ENCODE data around the gene FNDC8.
A peak's percentile ranks its signal among the peaks of the same experiment; 100 is the strongest.

Gene FNDC8

DNA sequence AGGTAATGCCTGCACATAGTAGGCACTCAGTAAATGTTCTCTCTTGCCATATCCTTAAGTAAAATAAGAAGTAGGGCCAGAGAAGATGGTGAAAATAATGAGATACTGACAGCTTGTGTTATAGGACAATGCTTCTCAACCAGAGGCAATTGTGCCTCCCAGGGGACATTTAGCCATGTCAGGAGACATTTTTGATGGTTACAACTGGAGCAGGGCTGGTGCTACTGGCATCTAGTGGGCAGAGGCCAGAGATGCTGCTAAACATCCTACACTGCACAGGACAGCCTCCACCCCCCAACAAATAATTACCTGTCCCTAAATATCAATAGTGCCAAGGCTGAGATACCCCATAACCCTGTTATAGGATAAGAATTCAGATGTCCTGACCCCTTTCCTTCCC is 3.4 kb upstream of the FNDC8 start:
- TF ChIP-seq, protein P1, sequence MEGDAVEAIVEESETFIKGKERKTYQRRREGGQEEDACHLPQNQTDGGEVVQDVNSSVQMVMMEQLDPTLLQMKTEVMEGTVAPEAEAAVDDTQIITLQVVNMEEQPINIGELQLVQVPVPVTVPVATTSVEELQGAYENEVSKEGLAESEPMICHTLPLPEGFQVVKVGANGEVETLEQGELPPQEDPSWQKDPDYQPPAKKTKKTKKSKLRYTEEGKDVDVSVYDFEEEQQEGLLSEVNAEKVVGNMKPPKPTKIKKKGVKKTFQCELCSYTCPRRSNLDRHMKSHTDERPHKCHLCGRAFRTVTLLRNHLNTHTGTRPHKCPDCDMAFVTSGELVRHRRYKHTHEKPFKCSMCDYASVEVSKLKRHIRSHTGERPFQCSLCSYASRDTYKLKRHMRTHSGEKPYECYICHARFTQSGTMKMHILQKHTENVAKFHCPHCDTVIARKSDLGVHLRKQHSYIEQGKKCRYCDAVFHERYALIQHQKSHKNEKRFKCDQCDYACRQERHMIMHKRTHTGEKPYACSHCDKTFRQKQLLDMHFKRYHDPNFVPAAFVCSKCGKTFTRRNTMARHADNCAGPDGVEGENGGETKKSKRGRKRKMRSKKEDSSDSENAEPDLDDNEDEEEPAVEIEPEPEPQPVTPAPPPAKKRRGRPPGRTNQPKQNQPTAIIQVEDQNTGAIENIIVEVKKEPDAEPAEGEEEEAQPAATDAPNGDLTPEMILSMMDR (IDR thresholded peaks at IDR 0.05; ENCODE audit: extremely low read depth, missing control alignments) = no peak
- no peak for DNase-seq (ENCODE audit: low spot score)

DNA sequence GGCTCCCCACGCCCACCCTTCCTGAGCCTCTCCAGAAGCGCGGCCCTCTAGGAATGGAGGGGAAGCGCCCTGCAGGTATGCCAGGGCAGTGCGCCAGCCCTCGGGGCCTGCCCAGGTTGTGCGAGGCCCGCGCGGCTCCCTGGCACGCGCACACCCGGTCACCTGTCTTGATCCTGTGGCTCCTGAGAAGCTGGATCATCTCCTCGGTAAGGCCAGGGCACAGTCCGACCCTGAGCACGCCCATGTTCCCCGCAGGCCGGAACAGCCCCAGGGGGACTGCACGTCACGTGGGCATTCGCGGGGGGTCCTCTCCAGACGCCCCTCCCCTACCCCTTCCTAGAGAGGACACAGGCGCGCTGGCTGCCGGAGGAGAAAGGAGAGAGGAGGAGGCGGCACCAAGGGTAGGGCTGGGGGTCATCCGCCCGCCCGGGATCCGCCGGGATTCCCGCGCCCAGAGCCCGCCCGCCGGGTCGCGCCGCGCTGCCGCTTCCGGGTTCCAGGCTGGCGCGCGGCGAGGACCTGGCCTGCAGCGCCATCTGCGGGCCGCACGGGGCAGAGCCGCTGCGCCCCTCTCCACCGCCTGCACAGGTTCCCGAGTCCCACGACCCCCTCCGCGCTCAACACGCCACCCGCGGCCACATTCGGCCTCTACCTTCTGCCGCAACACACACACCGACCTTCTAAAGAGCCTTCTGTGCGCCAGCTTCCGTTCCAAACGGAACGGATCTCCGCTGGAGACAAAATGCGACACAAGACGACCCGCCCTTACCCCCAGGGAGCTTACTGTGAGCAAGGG is 1.8 kb upstream of the FNDC8 start, which contains the start of gene RAD51D:
Gene RAD51D (minus strand): TSS at position 491 of the 796 bp plus-strand sequence. CDS start 247 bp downstream, at position 244.
- DNase-seq (ENCODE audit: low spot score) = peak; percentile 94
- TF ChIP-seq, protein P1 (IDR thresholded peaks at IDR 0.05; ENCODE audit: extremely low read depth, missing control alignments) = peak; percentile 95

DNA sequence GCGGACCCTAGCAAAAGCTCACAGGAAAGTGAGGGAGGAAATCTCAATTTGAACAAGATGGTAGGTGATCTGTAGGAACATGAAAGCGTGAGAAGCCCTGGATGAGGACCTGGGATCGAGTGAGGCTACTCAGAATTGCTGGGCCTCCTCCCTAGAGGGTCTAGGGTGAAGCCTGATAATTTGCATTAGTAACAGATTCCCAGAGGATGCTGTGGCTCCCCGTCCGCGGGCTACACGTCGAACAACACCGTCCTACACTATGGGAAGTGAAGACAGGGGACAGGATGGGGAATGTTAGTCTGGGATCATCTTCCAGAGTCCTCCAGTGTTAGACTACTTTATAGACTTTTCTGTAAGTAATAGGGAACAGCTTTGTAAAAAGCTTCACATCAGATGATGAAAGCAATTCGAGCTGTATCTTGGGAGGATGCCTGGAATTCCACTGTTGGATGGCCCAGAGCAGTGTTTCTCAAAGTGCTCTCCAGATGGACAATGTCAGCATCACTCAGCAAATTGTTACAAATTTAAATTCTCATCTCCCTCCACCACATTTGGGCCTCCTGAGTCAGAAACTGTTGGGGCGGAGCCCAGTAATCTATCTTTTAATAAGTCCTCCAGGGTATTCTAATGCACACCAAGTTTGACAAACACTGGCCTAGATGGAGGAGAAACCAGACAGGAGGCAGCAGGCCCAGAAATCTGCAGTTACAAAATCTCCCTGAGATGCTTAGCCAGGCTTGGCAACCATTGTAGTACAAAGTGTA is 6.5 kb downstream of the FNDC8 start:
- TF ChIP-seq, protein P1 (IDR thresholded peaks at IDR 0.05; ENCODE audit: extremely low read depth, missing control alignments) = no peak
- no peak for DNase-seq (ENCODE audit: low spot score)

DNA sequence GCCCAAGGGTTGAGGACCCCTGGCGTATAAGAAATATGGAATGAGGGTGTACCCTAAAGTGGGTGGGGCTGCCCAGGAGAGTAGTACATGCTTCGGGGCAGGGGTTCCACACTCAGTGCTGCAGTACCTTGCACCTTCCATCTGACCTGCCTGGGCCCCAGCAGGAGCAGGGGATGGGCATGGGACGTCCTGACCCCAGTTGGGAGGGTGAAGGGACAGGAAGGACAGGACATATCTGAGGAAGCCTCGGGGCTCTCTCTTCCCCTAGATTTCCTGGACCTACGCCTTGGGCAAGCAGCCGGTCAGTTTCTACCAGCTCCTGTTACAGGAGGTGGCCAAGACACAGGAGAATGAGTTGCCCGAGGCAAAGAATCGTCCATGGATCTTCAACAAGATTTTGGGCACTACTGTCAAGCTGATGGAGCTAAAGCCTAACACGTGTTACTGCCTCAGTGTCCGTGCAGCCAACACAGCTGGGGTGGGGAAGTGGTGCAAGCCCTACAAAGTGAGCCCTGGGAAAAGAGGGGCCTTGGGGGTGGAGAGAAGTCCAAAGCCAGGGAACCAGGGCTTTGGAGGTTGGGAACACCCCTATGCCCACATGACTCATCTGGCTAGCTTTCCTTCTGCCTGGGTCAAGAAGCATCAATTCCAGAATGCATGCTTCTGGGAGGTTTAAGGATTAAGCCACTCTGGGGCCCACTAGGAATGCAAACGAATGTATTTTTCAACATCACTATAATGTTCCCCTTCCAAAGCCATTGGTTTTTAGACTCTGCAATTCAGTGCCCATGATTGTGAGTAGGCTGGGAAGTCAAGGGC is 7.9 kb downstream of the FNDC8 start:
- TF ChIP-seq, protein P1 (IDR thresholded peaks at IDR 0.05; ENCODE audit: extremely low read depth, missing control alignments) = no peak
- DNase-seq (ENCODE audit: low spot score) = no peak

DNA sequence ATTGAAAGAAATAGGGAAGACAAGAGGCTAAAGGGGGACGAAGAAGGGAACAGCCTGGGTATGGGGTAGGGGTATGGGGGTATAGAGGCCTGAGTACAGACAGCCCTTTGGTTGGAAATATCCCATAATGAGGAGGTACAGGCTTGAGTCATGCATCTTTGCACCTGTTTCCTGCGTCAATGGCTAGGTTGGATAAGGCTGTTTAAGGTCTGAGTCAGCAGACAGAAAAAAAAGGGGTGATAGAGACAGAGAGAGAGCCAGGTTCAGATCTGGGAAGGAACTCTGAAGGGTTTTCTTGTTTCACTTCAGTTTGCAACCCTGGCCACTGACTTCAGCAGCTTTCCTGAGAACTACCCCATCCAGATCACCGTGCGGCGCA is 8.5 kb downstream of the FNDC8 start:
- DNase-seq (ENCODE audit: low spot score) = no peak
- TF ChIP-seq, protein P1 (IDR thresholded peaks at IDR 0.05; ENCODE audit: extremely low read depth, missing control alignments) = no peak

DNA sequence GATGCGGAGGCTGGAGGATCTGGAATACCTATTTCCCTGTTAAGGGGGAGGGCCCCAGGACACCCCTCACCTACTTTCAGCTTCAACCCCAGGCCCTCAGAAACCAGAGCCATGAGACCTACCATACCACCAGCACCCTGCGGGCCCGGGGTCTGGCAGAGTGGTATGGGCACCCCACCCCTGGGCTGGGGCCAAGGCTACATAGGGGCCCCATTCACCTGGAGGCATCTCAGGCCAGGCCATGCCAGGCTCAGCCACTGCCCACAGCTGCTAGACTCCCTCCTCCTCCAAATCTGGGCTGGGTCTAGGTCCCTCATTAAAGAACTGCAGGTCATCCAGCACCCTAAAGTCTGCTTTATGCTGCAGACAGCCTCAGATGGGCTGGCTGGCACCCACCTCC is 9.0 kb downstream of the FNDC8 start:
- DNase-seq (ENCODE audit: low spot score) = no peak
- TF ChIP-seq, protein P1 (IDR thresholded peaks at IDR 0.05; ENCODE audit: extremely low read depth, missing control alignments) = no peak

Measured in GM20000 (cell line).